ENCODE data around the gene SPATA6L.

DNA sequence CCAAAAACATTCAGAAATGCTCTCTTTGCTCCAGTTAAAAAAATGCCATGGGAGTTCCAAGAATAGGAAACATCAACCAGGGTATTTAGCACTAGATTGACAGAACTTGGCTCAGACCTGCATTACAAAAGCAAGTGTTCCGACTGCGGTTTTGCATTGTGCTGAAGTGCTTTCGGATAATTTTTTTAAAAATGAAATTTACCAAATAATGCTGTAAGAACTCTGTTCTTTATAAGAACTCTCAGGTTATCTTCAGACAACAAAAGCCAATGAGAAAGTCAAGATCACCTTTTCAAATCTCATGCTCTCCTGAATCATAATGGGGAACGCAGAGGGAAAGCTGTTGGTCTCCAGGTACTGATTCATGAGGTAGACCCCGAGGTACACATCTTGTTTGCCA is 4.7 kb downstream of the SPATA6L start:
- TF ChIP-seq EZH2 (IDR thresholded peaks at IDR 0.05; ENCODE audit: borderline replicate concordance, low read length) (no peak), CTCF (IDR thresholded peaks at IDR 0.05; ENCODE audit: low read length) (no peak)
